ENCODE measurements around the gene GP1BB.
"Not testable (repeated sequence)": the region's sequence is repeated elsewhere in the genome, so short reads cannot be mapped to it uniquely, and the experiment has no call there.

GP1BB gene

GRCh38 chr22:19724927-19725661 is 1.8 kb downstream of the GP1BB start:
- DNase-seq (ENCODE audit: low read depth in 2 of 2, low spot score in 1 of 2): no peak

- not testable (repeated sequence) for DNase-seq (ENCODE audit: low read depth in 2 of 2, low spot score in 1 of 2)
Observed at GRCh38 chr22:19726064-19726788, 2.9 kb downstream of the GP1BB start.

- DNase-seq (ENCODE audit: low read depth in 2 of 2, low spot score in 1 of 2): no peak
Observed at GRCh38 chr22:19727310-19728150, 4.2 kb downstream of the GP1BB start.

- DNase-seq (ENCODE audit: low read depth in 2 of 2, low spot score in 1 of 2): no peak
Observed at GRCh38 chr22:19728271-19728670, 4.9 kb downstream of the GP1BB start.

GRCh38 chr22:19728836-19729235 is 5.5 kb downstream of the GP1BB start:
- DNase-seq (ENCODE audit: low read depth in 2 of 2, low spot score in 1 of 2): no peak

- no peak for DNase-seq (ENCODE audit: low read depth in 2 of 2, low spot score in 1 of 2)
Observed at GRCh38 chr22:19729507-19729906, 6.2 kb downstream of the GP1BB start.

GRCh38 chr22:19730198-19730597 is 6.9 kb downstream of the GP1BB start:
- DNase-seq (ENCODE audit: low read depth in 2 of 2, low spot score in 1 of 2): no peak

- DNase-seq (ENCODE audit: low read depth in 2 of 2, low spot score in 1 of 2): peak; percentile 76 to 77
Observed at GRCh38 chr22:19730655-19731360, 7.5 kb downstream of the GP1BB start.

GRCh38 chr22:19731361-19732135 is 8.2 kb downstream of the GP1BB start:
- DNase-seq (ENCODE audit: low read depth in 2 of 2, low spot score in 1 of 2): no peak

GRCh38 chr22:19732403-19733113 is 9.2 kb downstream of the GP1BB start:
- no peak for DNase-seq (ENCODE audit: low read depth in 2 of 2, low spot score in 1 of 2)

- DNase-seq (ENCODE audit: low read depth in 2 of 2, low spot score in 1 of 2): no peak
Observed at GRCh38 chr22:19733755-19734154, 10.4 kb downstream of the GP1BB start.

- no peak for DNase-seq (ENCODE audit: low read depth in 2 of 2, low spot score in 1 of 2)
Observed at GRCh38 chr22:19734163-19734562, 10.8 kb downstream of the GP1BB start.

GRCh38 chr22:19734837-19735382 is 11.6 kb downstream of the GP1BB start:
- no peak for DNase-seq (ENCODE audit: low read depth in 2 of 2, low spot score in 1 of 2)

GRCh38 chr22:19735665-19736510 is 12.5 kb downstream of the GP1BB start:
- no peak for DNase-seq (ENCODE audit: low read depth in 2 of 2, low spot score in 1 of 2)

GRCh38 chr22:19737846-19738663 is 14.7 kb downstream of the GP1BB start:
- DNase-seq (ENCODE audit: low read depth in 2 of 2, low spot score in 1 of 2): no peak

GRCh38 chr22:19738664-19739447 is 15.5 kb downstream of the GP1BB start:
- DNase-seq (ENCODE audit: low read depth in 2 of 2, low spot score in 1 of 2): no peak

- no peak for DNase-seq (ENCODE audit: low read depth in 2 of 2, low spot score in 1 of 2)
Observed at GRCh38 chr22:19739448-19739895, 16.1 kb downstream of the GP1BB start.
